Stimulated activated CD8-positive, alpha-beta memory T cell treated with anti-CD3 and anti-CD28 coated beads, Interleukin-2, amount 100 ng/mL, for 48 hours (primary cell): Measurements from ENCODE around the gene SPRR2E.
"Not testable (repeated sequence)": the region's sequence is repeated elsewhere in the genome, so short reads cannot be mapped to it uniquely, and the experiment has no call there.

Experiments used
- DNase-seq, 2 donors: peaks; one replicate each; pipeline ENCODE4 v3.0.0-alpha.2; 2020; ENCODE audit warnings: low read depth in 2 of 2

Gene SPRR2E

GRCh38 chr1:153094426-153094825 lies at the start of gene SPRR2E:
Gene SPRR2E, minus strand, starts transcription at chr1:153094526. Its CDS starts 775 bp downstream, at chr1:153093751.
- no peak for DNase-seq

DNA sequence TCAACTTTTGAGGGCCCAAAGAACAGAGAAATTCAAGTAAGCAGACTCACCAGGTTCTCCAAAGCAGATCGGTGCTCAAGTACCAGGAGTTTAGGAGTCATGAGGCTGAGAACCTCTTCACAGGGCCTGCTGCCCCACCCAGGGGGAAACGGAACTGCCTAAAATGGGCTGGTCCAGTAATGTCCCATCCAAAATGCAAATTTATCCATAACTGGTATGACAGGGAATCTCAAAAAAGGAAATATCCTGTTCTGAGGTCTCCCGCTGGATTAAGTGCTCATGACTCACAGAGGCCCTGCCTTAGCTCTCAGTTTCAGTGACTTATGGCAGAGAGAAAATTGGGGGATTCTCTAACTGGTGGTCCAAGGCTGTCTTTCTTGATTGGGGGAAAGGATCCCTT lies 47.1 kb upstream of the SPRR2E start:
- DNase-seq: no peak

- DNase-seq: no peak
Observed at GRCh38 chr1:153140484-153140883, 46.2 kb upstream of the SPRR2E start.

GRCh38 chr1:153133743-153134142 lies 39.4 kb upstream of the SPRR2E start:
- no peak for DNase-seq

DNA sequence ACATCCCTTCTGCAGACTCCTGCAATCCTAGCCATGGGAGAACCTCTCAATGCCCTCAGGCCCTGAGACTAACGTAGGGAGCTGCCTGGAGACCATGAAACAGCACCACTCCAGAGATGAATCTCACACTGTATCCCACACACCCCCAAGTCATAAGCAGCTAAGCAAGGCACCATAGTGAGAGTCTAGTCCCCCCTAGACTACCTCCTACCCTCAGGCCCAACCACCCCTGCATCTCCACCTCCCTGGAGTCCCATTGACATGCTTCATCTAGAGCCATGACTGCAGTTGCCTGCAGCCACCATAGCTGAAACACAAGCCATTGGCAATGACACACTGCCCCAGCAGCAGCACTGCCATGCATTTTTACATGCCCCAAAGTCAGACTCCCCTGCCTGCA lies 38.9 kb upstream of the SPRR2E start:
- DNase-seq: no peak

GRCh38 chr1:153128688-153129087 lies 34.4 kb upstream of the SPRR2E start:
- DNase-seq: not testable (repeated sequence)

DNA sequence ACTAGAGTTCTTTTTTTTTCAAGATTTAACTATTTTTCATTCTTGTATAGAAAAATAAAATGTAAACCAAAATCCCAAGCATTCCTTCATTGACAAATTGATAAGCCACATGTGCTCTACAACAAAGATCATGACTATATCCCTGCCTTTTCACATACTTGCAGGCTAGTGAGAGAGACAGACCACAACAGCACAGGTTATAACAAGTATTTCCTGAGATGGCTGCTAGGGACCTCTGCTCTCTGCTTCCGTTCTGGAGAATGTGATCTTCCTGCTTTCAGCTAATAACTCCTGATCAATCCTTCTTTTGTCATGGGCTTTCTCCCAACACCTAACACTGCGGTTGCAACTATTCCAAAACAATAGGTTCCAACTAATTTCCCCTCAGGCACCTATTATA lies 33.0 kb upstream of the SPRR2E start:
- no peak for DNase-seq

- no peak for DNase-seq
Observed at GRCh38 chr1:153125536-153125935, 31.2 kb upstream of the SPRR2E start.

DNA sequence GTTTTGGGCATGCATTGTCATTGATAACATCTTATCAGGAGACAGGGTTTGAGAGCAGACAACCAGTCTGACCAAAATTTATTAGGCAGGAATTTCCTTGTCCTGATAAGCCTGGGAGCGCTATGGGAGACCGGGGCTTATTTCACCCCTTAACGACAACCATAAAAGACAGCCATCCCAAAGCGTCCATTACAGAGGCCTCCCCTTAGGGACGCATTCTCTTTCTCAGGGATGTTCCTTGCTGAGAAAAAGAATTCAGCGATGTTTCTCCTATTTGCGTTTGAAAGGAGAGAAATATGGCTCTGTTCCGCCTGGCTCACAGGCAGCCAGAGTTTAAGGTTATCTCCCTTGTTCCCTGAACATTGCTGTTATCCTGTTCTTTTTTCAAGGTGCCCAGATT lies 29.5 kb upstream of the SPRR2E start:
- not testable (repeated sequence) for DNase-seq

- DNase-seq: no peak
Observed at GRCh38 chr1:153122831-153123421, 28.6 kb upstream of the SPRR2E start.

GRCh38 chr1:153120945-153121344 lies 26.6 kb upstream of the SPRR2E start:
- no peak for DNase-seq

- no peak for DNase-seq
Observed at GRCh38 chr1:153119491-153119971, 25.2 kb upstream of the SPRR2E start.

- not testable (repeated sequence) for DNase-seq
Observed at GRCh38 chr1:153115264-153115663, 20.9 kb upstream of the SPRR2E start.

DNA sequence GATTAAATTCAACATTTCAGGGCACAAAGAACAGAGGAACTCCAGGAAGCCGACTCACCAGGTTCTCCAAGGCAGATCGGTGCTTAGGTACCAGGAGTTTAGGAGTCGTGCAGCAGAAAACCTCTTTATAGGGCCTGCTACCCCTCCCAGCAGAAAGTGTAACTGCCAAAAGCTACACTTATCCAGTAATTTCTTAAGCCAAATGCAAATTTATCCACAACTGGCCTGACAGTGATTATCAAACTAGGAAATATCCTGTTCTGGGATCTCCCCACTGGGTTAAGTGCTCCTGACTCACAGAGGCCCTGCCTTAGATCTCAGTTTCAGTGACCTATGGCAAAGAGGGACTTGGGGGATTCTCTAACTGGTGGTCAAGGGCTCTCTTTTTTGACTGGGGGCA lies 19.1 kb upstream of the SPRR2E start, which contains the start of gene SPRR2F:
TSS of gene SPRR2F (minus strand) at position 101 of the 400 bp plus-strand sequence. CDS start 783 bp downstream, outside the sequence.
- no peak for DNase-seq

GRCh38 chr1:153112454-153112853 lies 18.1 kb upstream of the SPRR2E start:
- DNase-seq: not testable (repeated sequence)

GRCh38 chr1:153100245-153100644 lies 5.9 kb upstream of the SPRR2E start:
- no peak for DNase-seq

DNA sequence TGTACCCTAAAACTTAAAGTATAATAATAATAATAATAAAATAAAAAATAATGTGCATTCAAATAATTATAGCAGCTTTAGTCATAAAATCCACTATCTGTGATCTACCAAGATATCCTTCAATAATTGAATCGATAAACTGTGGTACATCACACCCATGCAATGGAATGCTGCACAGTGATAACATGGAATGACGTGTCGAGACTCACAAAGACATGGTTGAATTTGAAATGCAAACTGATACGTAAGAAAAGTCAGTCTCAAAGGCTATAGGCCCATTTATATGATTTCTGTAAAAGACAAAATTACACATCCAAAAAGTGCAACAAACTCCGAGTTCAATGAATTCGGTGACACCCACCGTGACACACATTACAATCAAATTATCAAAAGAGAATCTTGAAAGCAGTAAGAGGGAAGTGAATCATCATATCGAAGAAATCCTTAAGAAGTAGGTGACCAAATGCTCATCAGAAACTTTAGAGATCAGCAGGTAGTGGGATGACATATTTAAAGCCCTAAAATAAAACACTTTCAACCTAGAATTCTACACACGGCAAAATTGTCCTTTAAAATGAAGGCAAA lies 5.2 kb upstream of the SPRR2E start:
- DNase-seq: no peak

GRCh38 chr1:153095764-153096163 lies 1.4 kb upstream of the SPRR2E start:
- no peak for DNase-seq

GRCh38 chr1:153087652-153088051 lies 6.7 kb downstream of the SPRR2E start:
- no peak for DNase-seq

GRCh38 chr1:153081736-153082135 lies 12.6 kb downstream of the SPRR2E start:
- no peak for DNase-seq

GRCh38 chr1:153072806-153073726 lies 21.3 kb downstream of the SPRR2E start:
- no peak for DNase-seq

GRCh38 chr1:153071511-153071910 lies 22.8 kb downstream of the SPRR2E start, which contains the start of gene SPRR2B:
Gene SPRR2B, minus strand, starts transcription at chr1:153071611. Its CDS starts 772 bp downstream, at chr1:153070839.
- DNase-seq: no peak
